ENCODE results near the gene PNMT. TPM values are rescaled to one million over a fixed set of nuclear protein-coding genes. Genes with fewer than 3 reads are reported as not detected.

Gene PNMT
- polyA plus RNA-seq, 1 experiment = not detected

GRCh38 chr17:39717660-39718059, 49.4 kb downstream of the PNMT start:
- Histone ChIP-seq H3K4me3 (ENCODE audit: low read depth, low read length) (no peak overlapping the region), H3K27me3 (ENCODE audit: control insufficient read depth, insufficient read depth, low read length) (no peaks in the 10 kb centered on the region), H3K36me3 (ENCODE audit: control insufficient read depth, insufficient read depth, low read length) (peaks cover 24% of the 10 kb centered on the region)
- POLR2A ChIA-PET = no interaction called here
- CTCF ChIA-PET = no interaction called here
- TF ChIP-seq CTCF (IDR thresholded peaks at IDR 0.05; ENCODE audit: insufficient read depth, low read depth, low read length) = no peak
- no peak for DNase-seq (ENCODE audit: low read depth)

- peaks cover 26% of the 10 kb centered on the region for H3K36me3 ChIP-seq (ENCODE audit: control insufficient read depth, insufficient read depth, low read length)
These were observed 51.5 kb downstream of the PNMT start for GRCh38 chr17:39719563-39720355.

More at GRCh38 chr17:39719563-39720355, 51.5 kb downstream of the PNMT start:
- ChIA-PET CTCF (interaction anchor here (0.7 to 1.7 kb wide), 2 partner anchors 10 to 98 kb away, joined by 3 to 6 read pairs; partner anchors contain the start of gene MIEN1), POLR2A (no interaction called here)
- TF ChIP-seq CTCF (IDR thresholded peaks at IDR 0.05; ENCODE audit: insufficient read depth, low read depth, low read length) = no peak
- no peak for DNase-seq (ENCODE audit: low read depth)
- no peaks in the 10 kb centered on the region for H3K27me3 ChIP-seq (ENCODE audit: control insufficient read depth, insufficient read depth, low read length)
- no peak overlapping the region for H3K4me3 ChIP-seq (ENCODE audit: low read depth, low read length)

Other genes starting within 250 kb of the PNMT start
- 22.9 and 33.3 TPM in 2 replicates for gene MED1, start 217.2 kb upstream of the PNMT start, polyA plus RNA-seq (2011; rRNA removed)
- gene CDK12, start 207.0 kb upstream of the PNMT start, polyA plus RNA-seq (2011; rRNA removed) = 16.6 and 19.1 TPM in 2 replicates
- not detected in 2 replicates for gene NEUROD2, start 60.5 kb upstream of the PNMT start, polyA plus RNA-seq (2011; rRNA removed)
- gene PPP1R1B, start 41.5 kb upstream of the PNMT start, polyA plus RNA-seq (2011; rRNA removed) = not detected in 2 replicates
- gene STARD3, start 31.3 kb upstream of the PNMT start, polyA plus RNA-seq (2011; rRNA removed) = 51.6 and 93.8 TPM in 2 replicates
- gene TCAP, start 3.1 kb upstream of the PNMT start, polyA plus RNA-seq (2011; rRNA removed) = 0.16 and 0.22 TPM in 2 replicates
- 11.4 and 20.3 TPM in 2 replicates for gene PGAP3, start 19.6 kb downstream of the PNMT start, polyA plus RNA-seq (2011; rRNA removed)
- 22.8 and 35.4 TPM in 2 replicates for gene ERBB2, start 31.6 kb downstream of the PNMT start, polyA plus RNA-seq (2011; rRNA removed)
- gene MIEN1, start 62.1 kb downstream of the PNMT start, polyA plus RNA-seq (2011; rRNA removed) = 61.4 and 78.9 TPM in 2 replicates
- gene GRB7, start 69.5 kb downstream of the PNMT start, polyA plus RNA-seq (2011; rRNA removed) = 0.09 and 0.23 TPM in 2 replicates
- gene IKZF3, start 195.9 kb downstream of the PNMT start, polyA plus RNA-seq (2011; rRNA removed) = not detected in 2 replicates
- gene ZPBP2, start 199.7 kb downstream of the PNMT start, polyA plus RNA-seq (2011; rRNA removed) = not detected in 2 replicates